Suppressor macrophage treated with lipopolysaccharide for 4 hours (primary cell): ENCODE results near the gene SLC25A29.
A peak's percentile ranks its signal among the peaks of the same experiment; 100 is the strongest.

Experiments
- DNase-seq: peaks from one replicate; pipeline ENCODE4 v3.0.0-alpha.2; 2020

SLC25A29 gene

GRCh38 chr14:100278702-100279101 is 27.5 kb downstream of the SLC25A29 start:
- DNase-seq, result no peak

- DNase-seq, result peak; percentile 22
Measured at GRCh38 chr14:100275214-100275613, 31.0 kb downstream of the SLC25A29 start.

GRCh38 chr14:100274250-100274649 is 32.0 kb downstream of the SLC25A29 start:
- DNase-seq, result no peak

- DNase-seq, result peak; percentile 41
Measured at GRCh38 chr14:100271247-100271939, 34.9 kb downstream of the SLC25A29 start.

GRCh38 chr14:100268591-100269207 is 37.5 kb downstream of the SLC25A29 start:
- no peak for DNase-seq

GRCh38 chr14:100267990-100268389 is 38.3 kb downstream of the SLC25A29 start:
- DNase-seq, result no peak

GRCh38 chr14:100263141-100263540 is 43.1 kb downstream of the SLC25A29 start:
- no peak for DNase-seq

GRCh38 chr14:100262545-100262944 is 43.7 kb downstream of the SLC25A29 start:
- DNase-seq, result no peak

GRCh38 chr14:100261621-100262020 is 44.6 kb downstream of the SLC25A29 start:
- DNase-seq, result no peak

GRCh38 chr14:100256339-100256895 is 49.8 kb downstream of the SLC25A29 start:
- no peak for DNase-seq

GRCh38 chr14:100252684-100253083 is 53.6 kb downstream of the SLC25A29 start:
- no peak for DNase-seq

GRCh38 chr14:100250732-100251465 is 55.3 kb downstream of the SLC25A29 start:
- DNase-seq, result no peak

- peak; percentile 66 for DNase-seq
Measured at GRCh38 chr14:100246809-100247428, 59.3 kb downstream of the SLC25A29 start.

GRCh38 chr14:100243020-100243419 is 63.2 kb downstream of the SLC25A29 start:
- DNase-seq, result peak; percentile 45

- DNase-seq, result peak; percentile 12
Measured at GRCh38 chr14:100241279-100241678, 65.0 kb downstream of the SLC25A29 start.
